HL-60 (cell line): Measurements from ENCODE around the gene SLC51B.
"Not testable (repeated sequence)": the region's sequence is repeated elsewhere in the genome, so short reads cannot be mapped to it uniquely, and the experiment has no call there.

ENCODE experiments used
- DNase-seq, 2 experiments: peaks; one replicate each; pipeline ENCODE4 v3.0.0-alpha.2; 2010 to 2020; ENCODE audit warnings: low read depth in 1 of 2, low spot score in 1 of 2
- H3K27ac ChIP-seq: fragments of 250-450 bp; sonication (Bioruptor Pico); replicated peaks from 2 replicates; pipeline ENCODE4 v1.5.1; 2020; ENCODE audit warnings: mild to moderate bottlenecking, moderate library complexity
- H3K27me3 ChIP-seq: fragments of 250-450 bp; sonication (Bioruptor Pico); 2 replicates; pipeline ENCODE4 v1.5.1; 2021; ENCODE audit warnings: mild to moderate bottlenecking, moderate library complexity; ENCODE audit not compliant: insufficient read depth, poor library complexity, severe bottlenecking
- H3K4me3 ChIP-seq: replicated peaks from 2 replicates; pipeline ENCODE4 v1.5.1; 2011; ENCODE audit warnings: mild to moderate bottlenecking, control low read depth, low read length; ENCODE audit not compliant: insufficient read depth
- GABPA ChIP-seq: IDR thresholded peaks from 2 replicates; pipeline ENCODE4 v1.6.1; 2012; ENCODE audit warnings: low read depth
- POLR2AphosphoS5 ChIP-seq: IDR thresholded peaks from 2 replicates; pipeline ENCODE4 v1.6.1; 2012; ENCODE audit warnings: low read depth
- SPI1 ChIP-seq: IDR thresholded peaks from 2 replicates; pipeline ENCODE4 v1.6.1; 2012; ENCODE audit warnings: low read depth, mild to moderate bottlenecking, borderline replicate concordance
- TF ChIP-seq, protein P1 (sequence below): IDR thresholded peaks from 2 replicates; pipeline ENCODE4 v1.6.1; 2012; ENCODE audit warnings: low read depth; ENCODE audit not compliant: insufficient replicate concordance
- TF ChIP-seq, protein P2 (sequence below): IDR thresholded peaks from one replicate; pipeline ENCODE4 v1.5.1; 2011; ENCODE audit warnings: low read length, control low read depth, inconsistent platforms; ENCODE audit not compliant: insufficient read depth

Gene SLC51B

DNA sequence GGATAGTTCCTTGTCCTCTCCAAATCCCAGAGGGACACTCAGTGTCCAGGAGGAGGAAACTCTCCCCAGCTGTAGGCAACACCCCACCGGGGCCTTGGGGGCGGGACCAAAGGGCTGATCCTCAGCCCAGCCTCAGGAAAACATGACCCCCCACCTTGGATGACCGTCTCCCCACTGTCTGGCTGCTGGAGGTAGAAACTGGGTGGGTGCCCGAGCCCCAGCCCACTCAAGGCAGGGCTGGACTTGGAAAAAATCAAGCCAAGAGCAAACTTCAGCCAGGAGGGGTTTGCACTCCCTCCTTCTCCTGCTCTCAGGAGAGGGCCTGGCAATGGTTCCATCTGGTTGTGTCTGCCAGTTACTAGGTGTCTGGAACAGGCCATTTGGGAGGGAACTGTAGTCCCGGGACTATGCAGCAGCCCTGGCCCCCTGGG, 26.2 kb downstream of the SLC51B start:
- TF ChIP-seq, protein P1, sequence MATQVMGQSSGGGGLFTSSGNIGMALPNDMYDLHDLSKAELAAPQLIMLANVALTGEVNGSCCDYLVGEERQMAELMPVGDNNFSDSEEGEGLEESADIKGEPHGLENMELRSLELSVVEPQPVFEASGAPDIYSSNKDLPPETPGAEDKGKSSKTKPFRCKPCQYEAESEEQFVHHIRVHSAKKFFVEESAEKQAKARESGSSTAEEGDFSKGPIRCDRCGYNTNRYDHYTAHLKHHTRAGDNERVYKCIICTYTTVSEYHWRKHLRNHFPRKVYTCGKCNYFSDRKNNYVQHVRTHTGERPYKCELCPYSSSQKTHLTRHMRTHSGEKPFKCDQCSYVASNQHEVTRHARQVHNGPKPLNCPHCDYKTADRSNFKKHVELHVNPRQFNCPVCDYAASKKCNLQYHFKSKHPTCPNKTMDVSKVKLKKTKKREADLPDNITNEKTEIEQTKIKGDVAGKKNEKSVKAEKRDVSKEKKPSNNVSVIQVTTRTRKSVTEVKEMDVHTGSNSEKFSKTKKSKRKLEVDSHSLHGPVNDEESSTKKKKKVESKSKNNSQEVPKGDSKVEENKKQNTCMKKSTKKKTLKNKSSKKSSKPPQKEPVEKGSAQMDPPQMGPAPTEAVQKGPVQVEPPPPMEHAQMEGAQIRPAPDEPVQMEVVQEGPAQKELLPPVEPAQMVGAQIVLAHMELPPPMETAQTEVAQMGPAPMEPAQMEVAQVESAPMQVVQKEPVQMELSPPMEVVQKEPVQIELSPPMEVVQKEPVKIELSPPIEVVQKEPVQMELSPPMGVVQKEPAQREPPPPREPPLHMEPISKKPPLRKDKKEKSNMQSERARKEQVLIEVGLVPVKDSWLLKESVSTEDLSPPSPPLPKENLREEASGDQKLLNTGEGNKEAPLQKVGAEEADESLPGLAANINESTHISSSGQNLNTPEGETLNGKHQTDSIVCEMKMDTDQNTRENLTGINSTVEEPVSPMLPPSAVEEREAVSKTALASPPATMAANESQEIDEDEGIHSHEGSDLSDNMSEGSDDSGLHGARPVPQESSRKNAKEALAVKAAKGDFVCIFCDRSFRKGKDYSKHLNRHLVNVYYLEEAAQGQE, result no peak
- TF ChIP-seq GABPA (no peak), POLR2AphosphoS5 (no peak), SPI1 (no peak)
- TF ChIP-seq, protein P2, sequence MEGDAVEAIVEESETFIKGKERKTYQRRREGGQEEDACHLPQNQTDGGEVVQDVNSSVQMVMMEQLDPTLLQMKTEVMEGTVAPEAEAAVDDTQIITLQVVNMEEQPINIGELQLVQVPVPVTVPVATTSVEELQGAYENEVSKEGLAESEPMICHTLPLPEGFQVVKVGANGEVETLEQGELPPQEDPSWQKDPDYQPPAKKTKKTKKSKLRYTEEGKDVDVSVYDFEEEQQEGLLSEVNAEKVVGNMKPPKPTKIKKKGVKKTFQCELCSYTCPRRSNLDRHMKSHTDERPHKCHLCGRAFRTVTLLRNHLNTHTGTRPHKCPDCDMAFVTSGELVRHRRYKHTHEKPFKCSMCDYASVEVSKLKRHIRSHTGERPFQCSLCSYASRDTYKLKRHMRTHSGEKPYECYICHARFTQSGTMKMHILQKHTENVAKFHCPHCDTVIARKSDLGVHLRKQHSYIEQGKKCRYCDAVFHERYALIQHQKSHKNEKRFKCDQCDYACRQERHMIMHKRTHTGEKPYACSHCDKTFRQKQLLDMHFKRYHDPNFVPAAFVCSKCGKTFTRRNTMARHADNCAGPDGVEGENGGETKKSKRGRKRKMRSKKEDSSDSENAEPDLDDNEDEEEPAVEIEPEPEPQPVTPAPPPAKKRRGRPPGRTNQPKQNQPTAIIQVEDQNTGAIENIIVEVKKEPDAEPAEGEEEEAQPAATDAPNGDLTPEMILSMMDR, result no peak
- Histone ChIP-seq H3K27me3 (peaks cover 20% of the 10 kb centered on the region), H3K4me3 (no peak overlapping the region), H3K27ac (no peak overlapping the region)
- no peak for DNase-seq

DNA sequence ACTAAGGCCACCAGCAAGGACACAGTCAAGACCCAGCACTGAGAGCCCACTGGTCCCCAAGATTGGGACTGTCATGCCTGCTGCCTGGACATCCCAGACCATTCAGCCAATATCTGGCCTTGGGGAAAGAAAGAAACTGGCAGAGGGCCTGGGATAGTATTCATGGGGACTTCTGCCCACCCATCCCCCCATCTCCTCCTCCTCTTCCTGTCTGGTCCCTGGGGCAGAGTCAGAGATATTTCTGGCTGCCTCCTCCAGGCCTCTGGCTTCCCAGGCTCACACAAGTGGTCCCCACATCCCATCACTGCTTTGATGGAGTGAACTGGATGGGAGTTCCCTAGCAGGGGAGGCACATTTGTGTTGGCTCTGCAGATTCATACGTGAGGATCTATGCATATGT, 26.8 kb downstream of the SLC51B start:
- Histone ChIP-seq H3K27me3 (peaks cover 13% of the 10 kb centered on the region), H3K27ac (no peak overlapping the region), H3K4me3 (no peak overlapping the region)
- DNase-seq, result no peak
- TF ChIP-seq, protein P1, result no peak
- TF ChIP-seq POLR2AphosphoS5, result no peak

DNA sequence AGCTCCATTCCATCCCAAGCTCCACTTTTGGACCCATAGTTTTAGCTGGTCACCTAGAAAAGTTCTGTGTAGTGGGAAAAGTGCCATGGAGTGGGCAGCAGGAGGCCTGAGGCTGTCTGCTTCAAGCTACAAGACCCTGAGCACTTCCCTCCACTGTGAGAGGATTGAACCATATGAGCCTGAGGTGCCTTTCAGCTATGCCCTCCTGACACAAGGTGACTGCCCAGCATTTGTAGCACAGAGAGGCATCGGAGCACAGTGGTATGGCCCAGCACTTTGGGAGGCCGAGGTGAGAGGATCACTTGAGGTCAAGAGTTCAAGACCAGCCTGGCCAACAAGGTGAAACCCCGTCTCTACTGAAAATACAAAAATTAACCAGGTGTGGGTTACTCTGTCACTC, 27.4 kb downstream of the SLC51B start:
- no peak overlapping the region for H3K4me3 ChIP-seq
- DNase-seq, result no peak
- H3K27ac ChIP-seq, result no peak overlapping the region
- TF ChIP-seq POLR2AphosphoS5 (no peak), SPI1 (no peak), GABPA (no peak)
- TF ChIP-seq, protein P2, result no peak
- peaks cover 8% of the 10 kb centered on the region for H3K27me3 ChIP-seq

DNA sequence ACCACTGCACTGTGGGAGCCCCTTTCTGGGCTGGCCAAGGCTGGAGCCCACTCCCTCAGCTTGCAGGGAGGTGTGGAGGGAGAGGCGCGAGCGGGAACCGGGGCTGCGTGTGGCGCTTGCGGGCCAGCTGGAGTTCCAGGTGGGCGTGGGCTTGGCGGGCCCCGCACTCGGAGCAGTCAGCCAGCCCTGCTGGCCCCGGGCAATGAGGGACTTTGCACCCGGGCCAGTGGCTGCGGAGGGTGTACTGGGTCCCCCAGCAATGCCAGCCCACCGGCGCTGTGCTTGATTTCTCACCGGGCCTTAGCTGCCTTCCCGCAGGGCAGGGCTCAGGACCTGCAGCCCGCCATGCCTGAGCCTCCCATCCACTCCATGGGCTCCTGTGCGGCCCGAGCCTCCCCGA, 29.8 kb downstream of the SLC51B start:
- not testable (repeated sequence) for H3K27me3 ChIP-seq, H3K27ac ChIP-seq

DNA sequence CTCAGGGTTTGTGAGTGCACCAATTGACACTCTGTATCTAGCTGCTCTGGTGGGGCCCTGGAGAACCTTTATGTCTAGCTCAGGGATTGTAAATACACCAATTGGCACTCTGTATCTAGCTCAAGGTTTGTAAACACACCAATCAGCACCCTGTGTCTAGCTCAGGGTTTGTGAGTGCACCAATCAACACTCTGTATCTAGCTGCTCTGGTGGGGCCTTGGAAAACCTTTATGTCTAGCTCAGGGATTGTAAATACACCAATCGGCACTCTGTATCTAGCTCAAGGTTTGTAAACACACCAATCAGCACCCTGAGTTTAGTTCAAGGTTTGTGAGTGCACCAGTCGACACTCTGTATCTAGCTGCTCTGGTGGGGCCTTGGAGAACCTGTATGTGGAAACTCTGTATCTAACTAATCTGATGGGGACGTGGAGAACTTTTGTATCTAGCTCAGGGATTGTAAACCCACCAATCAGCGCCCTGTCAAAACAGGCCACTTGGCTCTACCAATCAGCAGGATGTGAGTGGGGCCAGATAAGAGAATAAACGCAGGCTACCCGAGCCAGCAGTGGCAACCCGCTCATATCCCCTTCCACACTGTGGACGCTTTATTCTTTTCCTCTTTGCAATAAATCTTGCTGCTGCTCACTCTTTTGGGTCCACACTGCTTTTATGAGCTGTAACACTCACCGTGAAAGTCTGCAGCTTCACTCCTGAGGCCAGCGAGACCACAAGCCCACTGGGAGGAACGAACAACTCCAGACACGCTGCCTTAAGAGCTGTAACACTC, 30.6 kb downstream of the SLC51B start:
- not testable (repeated sequence) for H3K4me3 ChIP-seq, H3K27ac ChIP-seq, DNase-seq, H3K27me3 ChIP-seq

More for the DNA sequence above, 29.8 kb downstream of the SLC51B start:
- DNase-seq, H3K4me3 ChIP-seq: not testable (repeated sequence)
